Activated CD4-positive, alpha-beta T cell treated with anti-CD3 and anti-CD28 coated beads, Interleukin-2, amount 50 U/mL, for 48 hours (primary cell): Measurements from ENCODE around the gene FAM171A2.
A peak's percentile ranks its signal among the peaks of the same experiment; 100 is the strongest.
"Not testable (repeated sequence)": the region's sequence is repeated elsewhere in the genome, so short reads cannot be mapped to it uniquely, and the experiment has no call there.

Source experiments
- DNase-seq, 2 experiments: peaks; one replicate each; pipeline ENCODE4 v3.0.0-alpha.2; 2020

FAM171A2 gene

GRCh38 chr17:44383363-44383762 lies 19.7 kb upstream of the FAM171A2 start:
- no peak for DNase-seq

GRCh38 chr17:44382917-44383316 lies 19.3 kb upstream of the FAM171A2 start:
- DNase-seq = no peak

GRCh38 chr17:44381810-44382305 lies 18.2 kb upstream of the FAM171A2 start:
- DNase-seq = no peak

- no peak for DNase-seq
These were observed 17.1 kb upstream of the FAM171A2 start for GRCh38 chr17:44380767-44381166.

- no peak for DNase-seq
These were observed 16.2 kb upstream of the FAM171A2 start for GRCh38 chr17:44379887-44380286.

- DNase-seq = no peak
These were observed 14.6 kb upstream of the FAM171A2 start for GRCh38 chr17:44378171-44378705.

GRCh38 chr17:44376779-44377178 lies 13.1 kb upstream of the FAM171A2 start:
- DNase-seq = no peak

- peak; percentile 22 to 38 for DNase-seq
These were observed 12.5 kb upstream of the FAM171A2 start for GRCh38 chr17:44376124-44376523.

- no peak for DNase-seq
These were observed 11.8 kb upstream of the FAM171A2 start for GRCh38 chr17:44375196-44376017.

GRCh38 chr17:44374306-44375195 lies 10.9 kb upstream of the FAM171A2 start:
- DNase-seq = no peak

- DNase-seq = no peak
These were observed 8.4 kb upstream of the FAM171A2 start for GRCh38 chr17:44372036-44372435.

GRCh38 chr17:44369414-44370023 lies 5.9 kb upstream of the FAM171A2 start:
- DNase-seq = not testable (repeated sequence)

GRCh38 chr17:44368391-44369243 lies 5.0 kb upstream of the FAM171A2 start:
- DNase-seq = not testable (repeated sequence)

GRCh38 chr17:44367231-44367979 lies 3.8 kb upstream of the FAM171A2 start:
- no peak for DNase-seq

GRCh38 chr17:44365051-44365450 lies 1.4 kb upstream of the FAM171A2 start:
- not testable (repeated sequence) for DNase-seq

GRCh38 chr17:44362949-44363612 lies 572 bp downstream of the FAM171A2 start:
- DNase-seq = peak; percentile 13 to 23

GRCh38 chr17:44362459-44362948 lies 1.1 kb downstream of the FAM171A2 start:
- DNase-seq = no peak

- no peak for DNase-seq
These were observed 2.1 kb downstream of the FAM171A2 start for GRCh38 chr17:44361292-44362260.

GRCh38 chr17:44360826-44361225 lies 2.8 kb downstream of the FAM171A2 start:
- DNase-seq = no peak
